Activated CD4-positive, alpha-beta memory T cell treated with anti-CD3 and anti-CD28 coated beads, Interleukin-2, amount 10 ng/mL, durations not matched to agents 7 days and 5 days (primary cell): ENCODE measurements around the gene PAQR5. TPM values are rescaled to one million over a fixed set of nuclear protein-coding genes. Genes with fewer than 3 reads are reported as not detected.
A peak's percentile ranks its signal among the peaks of the same experiment; 100 is the strongest.
"Not testable (repeated sequence)": the region's sequence is repeated elsewhere in the genome, so short reads cannot be mapped to it uniquely, and the experiment has no call there.

Experiments
- CTCF ChIA-PET: fragments of 350-600 bp; sonication (Branson Sonifier 250); formaldehyde crosslinking; loops from one replicate; lab custom pipeline; 2021; ENCODE audit warnings: antibody characterized with exemption, inconsistent platforms; lab: Charles Lee
- POLR2A ChIA-PET: fragments of 350-600 bp; sonication (Branson Sonifier 250); formaldehyde crosslinking; loops from one replicate; lab custom pipeline; 2021; ENCODE audit warnings: antibody characterized with exemption; lab: Charles Lee
- DNase-seq: peaks from one replicate; pipeline ENCODE4 v3.0.0-alpha.2; 2020
- H3K27ac Mint-ChIP-seq: one replicate; pipeline ENCODE4 v1.8.0; 2021; ENCODE audit warnings: mild to moderate bottlenecking, mixed read lengths
- H3K27me3 Mint-ChIP-seq: one replicate; pipeline ENCODE4 v1.8.0; 2021; ENCODE audit warnings: mixed read lengths
- H3K36me3 Mint-ChIP-seq: one replicate; pipeline ENCODE4 v1.8.0; 2021; ENCODE audit warnings: low read depth, mixed read lengths
- H3K4me1 Mint-ChIP-seq: one replicate; pipeline ENCODE4 v1.8.0; 2021; ENCODE audit warnings: mixed read lengths
- H3K4me3 Mint-ChIP-seq: one replicate; pipeline ENCODE4 v1.8.0; 2021; ENCODE audit warnings: mild to moderate bottlenecking, mixed read lengths
- H3K9me3 Mint-ChIP-seq: one replicate; pipeline ENCODE4 v1.8.0; 2021; ENCODE audit warnings: mixed read lengths
- total RNA-seq, 2 experiments: library from RNA; stranded (reverse); gene quantifications; one replicate each; pipeline ENCODE4 v1.2.3, GENCODE V29; 2021

PAQR5 gene
- total RNA-seq, 2 experiments from 2014 or later: not detected

DNA sequence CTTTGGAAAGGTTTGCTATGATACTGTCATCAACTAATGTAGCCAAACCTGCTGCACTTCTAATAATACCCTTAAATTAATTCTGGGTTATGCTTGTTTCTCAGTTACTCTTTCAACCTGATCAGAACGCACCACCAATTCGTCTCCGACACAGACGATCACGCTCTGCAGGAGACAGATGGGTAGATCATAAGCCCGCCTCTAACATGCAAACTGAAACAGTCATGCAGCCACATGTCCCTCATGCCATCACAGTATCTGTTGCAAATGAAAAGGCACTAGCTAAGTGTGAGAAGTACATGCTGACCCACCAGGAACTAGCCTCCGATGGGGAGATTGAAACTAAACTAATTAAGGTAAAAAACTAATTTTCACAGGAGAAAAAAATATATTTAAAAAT lies 146.0 kb downstream of the PAQR5 start:
- Mint-ChIP-seq H3K4me1 (peaks cover 14% of the 10 kb centered on the region), H3K9me3 (no peaks in the 10 kb centered on the region), H3K4me3 (no peak overlapping the region), H3K27ac (no peak overlapping the region), H3K36me3 (peaks cover 66% of the 10 kb centered on the region), H3K27me3 (no peaks in the 10 kb centered on the region)
- POLR2A ChIA-PET: interaction anchor here (0.7 to 1.3 kb wide), 3 partner anchors 8 to 653 kb away, joined by 3 to 4 read pairs (median 3); partner anchors contain the start of genes RPLP1 and TLE3
- CTCF ChIA-PET: interaction anchor here (2.0 kb wide), 1 partner anchor 18 kb away, joined by 9 read pairs; no protein-coding TSS in a partner anchor
- no peak for DNase-seq

DNA sequence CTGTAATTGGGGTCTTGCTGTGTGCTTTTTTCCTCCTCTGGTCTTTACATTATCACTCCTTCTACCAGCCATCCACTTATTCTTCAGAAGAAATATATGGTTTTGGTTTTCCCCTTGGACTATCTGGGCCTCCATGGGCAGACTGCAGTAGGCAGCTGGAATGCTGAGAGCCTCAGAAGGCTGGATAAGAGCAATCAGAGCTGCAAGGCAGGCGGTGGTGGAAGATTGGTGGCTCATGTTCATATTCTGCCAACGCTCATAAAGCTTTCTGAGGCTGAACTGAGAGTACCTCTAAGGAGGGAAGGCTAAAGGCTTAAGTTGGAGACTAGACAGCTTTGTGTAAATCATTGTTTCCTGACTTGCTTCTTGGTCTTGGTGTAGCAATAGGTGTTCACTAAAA lies 148.2 kb downstream of the PAQR5 start:
- Mint-ChIP-seq H3K4me3 (no peak overlapping the region), H3K9me3 (no peaks in the 10 kb centered on the region), H3K27ac (no peak overlapping the region), H3K27me3 (no peaks in the 10 kb centered on the region), H3K4me1 (peaks cover 25% of the 10 kb centered on the region), H3K36me3 (peaks cover 47% of the 10 kb centered on the region)
- POLR2A ChIA-PET: interaction anchor here (1.7 kb wide), 1 partner anchor 31 kb away, joined by 4 read pairs; no protein-coding TSS in a partner anchor
- CTCF ChIA-PET: interaction anchor here (3.3 kb wide), 1 partner anchor 15 kb away, joined by 16 read pairs; no protein-coding TSS in a partner anchor
- DNase-seq: no peak

DNA sequence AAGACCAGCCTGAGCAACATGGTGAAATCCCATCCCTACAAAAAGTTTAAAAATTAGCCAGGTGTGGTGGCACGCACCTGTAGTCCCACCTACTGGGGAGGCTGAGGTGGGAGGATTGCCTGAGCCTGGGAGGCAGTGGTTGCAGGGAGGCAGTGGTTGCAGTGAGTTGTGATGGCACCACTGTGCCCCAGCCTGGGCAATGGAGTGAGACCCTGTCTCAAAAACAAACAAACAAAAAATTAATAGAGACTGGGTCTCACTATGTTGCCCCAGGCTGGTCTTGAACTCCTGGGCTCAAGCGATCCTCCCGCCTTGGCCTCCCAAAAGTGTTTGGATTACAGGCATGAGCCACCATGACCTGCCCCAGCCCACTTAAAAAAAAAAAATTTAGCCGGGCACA lies 151.5 kb downstream of the PAQR5 start:
- not testable (repeated sequence) for H3K27me3 Mint-ChIP-seq, H3K9me3 Mint-ChIP-seq, H3K4me3 Mint-ChIP-seq, DNase-seq, H3K27ac Mint-ChIP-seq
- CTCF ChIA-PET: interaction anchor here (2.4 to 3.3 kb wide), 2 partner anchors 12 to 18 kb away, joined by 9 to 16 read pairs; no protein-coding TSS in a partner anchor
- POLR2A ChIA-PET: interaction anchor here (1.0 to 6.0 kb wide), 5 partner anchors 11 to 1053 kb away, joined by 3 to 115 read pairs (median 25); no protein-coding TSS in a partner anchor
- H3K4me1 Mint-ChIP-seq: peaks cover 32% of the 10 kb centered on the region
- H3K36me3 Mint-ChIP-seq: peaks cover 50% of the 10 kb centered on the region

DNA sequence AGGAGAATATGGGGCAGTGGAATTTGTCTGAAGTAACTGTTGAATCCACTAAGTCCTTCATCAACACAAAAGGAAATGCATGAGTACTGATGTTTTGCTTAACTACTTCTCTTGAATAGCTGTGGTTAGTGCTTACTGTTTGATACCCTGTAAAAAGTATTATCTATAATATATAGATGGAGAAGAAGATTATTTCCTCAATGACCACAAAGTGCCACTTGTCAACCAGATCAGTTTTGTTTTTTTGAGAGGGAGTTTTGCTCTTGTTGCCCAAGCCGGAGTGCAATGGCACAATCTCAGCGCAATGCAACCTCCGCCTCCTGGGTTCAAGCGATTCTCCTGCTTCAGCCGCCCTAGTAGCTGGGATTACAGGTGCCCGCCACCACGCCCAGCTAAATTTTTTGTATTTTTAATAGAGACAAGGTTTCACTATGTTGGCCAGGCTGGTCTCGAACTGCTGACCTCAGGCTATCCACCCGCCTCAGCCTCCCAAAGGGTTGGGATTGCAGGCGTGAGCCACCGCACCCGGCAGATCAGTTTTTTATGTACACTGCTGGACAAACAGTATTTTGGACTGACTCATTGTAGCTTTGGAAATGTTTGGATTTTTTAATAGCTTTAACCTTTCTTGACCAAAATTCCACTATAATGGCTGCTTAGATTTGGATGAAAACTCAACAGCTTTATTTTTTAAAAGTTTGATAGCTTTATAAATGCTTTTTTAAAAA lies 152.4 kb downstream of the PAQR5 start:
- H3K9me3 Mint-ChIP-seq: no peaks in the 10 kb centered on the region
- H3K27me3 Mint-ChIP-seq: no peaks in the 10 kb centered on the region
- H3K4me1 Mint-ChIP-seq: peaks cover 40% of the 10 kb centered on the region
- DNase-seq: no peak
- H3K27ac Mint-ChIP-seq: peak overlapping the region; percentile 97
- CTCF ChIA-PET: interaction anchor here (0.7 to 4.5 kb wide), 6 partner anchors 11 to 34 kb away, joined by 3 to 88 read pairs (median 6); no protein-coding TSS in a partner anchor
- POLR2A ChIA-PET: interaction anchor here (1.2 to 6.0 kb wide), 12 partner anchors 8 to 1052 kb away, joined by 3 to 141 read pairs (median 28); partner anchors contain the start of genes GLCE, KIF23 and TLE3
- peak overlapping the region; percentile 90 for H3K4me3 Mint-ChIP-seq
- H3K36me3 Mint-ChIP-seq: peaks cover 50% of the 10 kb centered on the region

- no peak for DNase-seq
- H3K27ac Mint-ChIP-seq: peak overlapping the region; percentile 97
- peaks cover 49% of the 10 kb centered on the region for H3K36me3 Mint-ChIP-seq
- H3K9me3 Mint-ChIP-seq: no peaks in the 10 kb centered on the region
- CTCF ChIA-PET: interaction anchor here (0.8 to 4.5 kb wide), 7 partner anchors 10 to 21 kb away, joined by 3 to 88 read pairs (median 6); no protein-coding TSS in a partner anchor
- H3K4me3 Mint-ChIP-seq: peak overlapping the region; percentile 90
- H3K27me3 Mint-ChIP-seq: no peaks in the 10 kb centered on the region
- peaks cover 42% of the 10 kb centered on the region for H3K4me1 Mint-ChIP-seq
- POLR2A ChIA-PET: interaction anchor here (0.9 to 6.0 kb wide), 20 partner anchors 9 to 1051 kb away, joined by 3 to 141 read pairs (median 6); partner anchors contain the start of genes GLCE, KIF23 and TLE3
Observed at GRCh38 chr15:69451951-69452691, 153.4 kb downstream of the PAQR5 start.

DNA sequence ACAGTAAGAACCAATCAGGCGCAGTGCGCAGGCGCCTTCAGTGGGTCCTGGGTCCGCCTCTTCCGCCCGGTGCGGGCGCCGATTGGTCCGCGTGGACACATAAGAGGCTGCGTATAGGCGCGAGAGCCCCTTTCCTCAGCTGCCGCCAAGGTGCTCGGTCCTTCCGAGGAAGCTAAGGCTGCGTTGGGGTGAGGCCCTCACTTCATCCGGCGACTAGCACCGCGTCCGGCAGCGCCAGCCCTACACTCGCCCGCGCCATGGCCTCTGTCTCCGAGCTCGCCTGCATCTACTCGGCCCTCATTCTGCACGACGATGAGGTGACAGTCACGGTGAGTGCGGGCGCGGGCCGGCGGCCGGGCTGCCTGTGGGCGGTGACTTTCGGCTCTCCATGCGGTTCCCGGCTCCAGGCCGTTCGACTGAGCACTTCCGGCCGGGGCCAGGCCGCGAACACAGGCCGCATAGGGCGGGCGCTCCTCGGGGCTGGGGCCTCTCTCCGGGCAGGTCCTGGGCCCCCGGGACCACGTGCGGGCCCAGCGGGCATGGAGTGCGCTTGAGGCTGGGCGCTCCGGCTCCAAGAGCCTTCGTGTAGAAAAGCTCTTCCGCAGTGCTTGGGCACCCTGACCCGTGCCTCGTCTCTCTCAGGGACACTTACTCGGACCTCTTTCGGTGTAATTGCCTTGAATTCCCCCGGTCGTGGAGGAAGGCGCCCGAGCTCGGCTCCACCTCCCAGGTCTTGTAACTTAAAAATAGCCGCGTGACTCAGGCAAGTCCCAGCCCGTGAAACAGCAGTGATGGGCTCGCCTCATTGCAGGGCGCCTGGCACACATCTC lies 154.2 kb downstream of the PAQR5 start, which contains the start of gene RPLP1:
TSS of gene RPLP1 (plus strand) at position 127 of the 830 bp plus-strand sequence. CDS start at position 258, 131 bp downstream.
- peaks cover 51% of the 10 kb centered on the region for H3K36me3 Mint-ChIP-seq
- peak; percentile 96 for DNase-seq
- H3K27me3 Mint-ChIP-seq: no peaks in the 10 kb centered on the region
- H3K9me3 Mint-ChIP-seq: no peaks in the 10 kb centered on the region
- peak within 1 kb of the TSS; percentile 97 for H3K27ac Mint-ChIP-seq
- H3K4me3 Mint-ChIP-seq: peak within 1 kb of the TSS; percentile 90
- ChIA-PET CTCF (interaction anchor here (1.2 to 4.5 kb wide), 5 partner anchors 9 to 22 kb away, joined by 3 to 88 read pairs (median 6); no protein-coding TSS in a partner anchor), POLR2A (interaction anchor here (0.6 to 6.0 kb wide), 23 partner anchors 8 to 1056 kb away, joined by 3 to 141 read pairs (median 5); partner anchors contain the start of genes GLCE, KIF23 and TLE3)
- H3K4me1 Mint-ChIP-seq: peaks cover 42% of the 10 kb centered on the region

- peaks cover 46% of the 10 kb centered on the region for H3K36me3 Mint-ChIP-seq
- CTCF ChIA-PET: interaction anchor here (0.6 to 4.5 kb wide), 6 partner anchors 7 to 1012 kb away, joined by 3 to 88 read pairs (median 4); no protein-coding TSS in a partner anchor
- no peaks in the 10 kb centered on the region for H3K9me3 Mint-ChIP-seq
- H3K4me1 Mint-ChIP-seq: peaks cover 44% of the 10 kb centered on the region
- POLR2A ChIA-PET: interaction anchor here (4.0 to 6.0 kb wide), 5 partner anchors 8 to 40 kb away, joined by 32 to 141 read pairs (median 115); partner anchors contain the start of gene KIF23
- H3K27me3 Mint-ChIP-seq: no peaks in the 10 kb centered on the region
- H3K27ac Mint-ChIP-seq: no peak overlapping the region
- no peak for DNase-seq
- H3K4me3 Mint-ChIP-seq: peak overlapping the region; percentile 90
Observed at GRCh38 chr15:69454953-69455352, 156.2 kb downstream of the PAQR5 start.

DNA sequence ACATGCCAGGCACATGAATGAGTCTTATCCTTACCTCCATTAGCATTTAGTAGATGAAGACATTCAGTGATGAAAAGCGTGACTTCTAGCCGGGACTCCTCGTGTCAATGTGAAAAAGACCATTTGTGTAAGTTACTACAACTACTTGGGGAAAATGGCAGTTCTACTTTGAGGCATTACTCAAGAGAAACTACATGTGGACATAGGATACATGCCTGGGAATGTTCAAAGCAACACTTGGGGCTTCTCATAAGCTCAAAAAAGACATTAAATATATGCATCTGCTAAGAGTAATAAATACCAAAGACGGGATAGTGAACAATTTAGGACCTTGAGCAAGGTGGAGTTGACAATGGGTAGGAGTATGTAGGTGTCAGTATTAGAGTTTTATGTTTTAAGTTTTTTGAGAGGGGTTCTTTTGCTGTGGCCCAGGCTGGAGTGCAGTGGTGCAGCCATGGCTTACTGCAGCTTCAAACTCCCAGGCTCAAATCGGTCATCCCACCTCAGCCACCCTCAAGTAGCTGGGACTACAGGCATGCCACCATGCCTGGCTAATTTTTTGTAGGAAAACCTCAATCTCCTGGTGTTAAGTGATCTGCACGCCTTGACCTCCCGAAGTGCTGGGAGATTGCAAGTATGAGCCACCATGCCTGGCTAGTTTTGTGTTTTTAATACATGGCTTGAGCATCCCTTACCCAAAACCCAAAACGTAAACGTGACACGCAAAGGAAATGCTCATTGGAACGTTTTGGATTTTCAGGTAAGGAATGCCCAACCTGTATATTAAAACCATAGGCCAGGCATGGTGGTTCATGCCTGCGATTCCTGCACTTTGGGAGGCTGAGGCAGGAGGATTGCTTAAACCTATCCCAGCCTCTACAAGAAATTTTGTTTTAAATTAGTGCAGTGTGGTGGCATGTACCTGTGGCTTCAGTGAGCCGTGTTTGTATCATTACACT lies 157.8 kb downstream of the PAQR5 start:
- DNase-seq: no peak
- ChIA-PET CTCF (interaction anchor here (1.4 kb wide), 1 partner anchor 9 kb away, joined by 3 read pairs; no protein-coding TSS in a partner anchor), POLR2A (interaction anchor here (0.5 to 6.0 kb wide), 6 partner anchors 7 to 42 kb away, joined by 3 to 141 read pairs (median 5); partner anchors contain the start of gene KIF23)
- Mint-ChIP-seq H3K27me3 (no peaks in the 10 kb centered on the region), H3K36me3 (peaks cover 46% of the 10 kb centered on the region), H3K9me3 (no peaks in the 10 kb centered on the region), H3K4me1 (peaks cover 38% of the 10 kb centered on the region), H3K4me3 (no peak overlapping the region), H3K27ac (peak overlapping the region; percentile 8)
